ENCODE results near the gene CLDN15.
A peak's percentile ranks its signal among the peaks of the same experiment; 100 is the strongest.

DNA sequence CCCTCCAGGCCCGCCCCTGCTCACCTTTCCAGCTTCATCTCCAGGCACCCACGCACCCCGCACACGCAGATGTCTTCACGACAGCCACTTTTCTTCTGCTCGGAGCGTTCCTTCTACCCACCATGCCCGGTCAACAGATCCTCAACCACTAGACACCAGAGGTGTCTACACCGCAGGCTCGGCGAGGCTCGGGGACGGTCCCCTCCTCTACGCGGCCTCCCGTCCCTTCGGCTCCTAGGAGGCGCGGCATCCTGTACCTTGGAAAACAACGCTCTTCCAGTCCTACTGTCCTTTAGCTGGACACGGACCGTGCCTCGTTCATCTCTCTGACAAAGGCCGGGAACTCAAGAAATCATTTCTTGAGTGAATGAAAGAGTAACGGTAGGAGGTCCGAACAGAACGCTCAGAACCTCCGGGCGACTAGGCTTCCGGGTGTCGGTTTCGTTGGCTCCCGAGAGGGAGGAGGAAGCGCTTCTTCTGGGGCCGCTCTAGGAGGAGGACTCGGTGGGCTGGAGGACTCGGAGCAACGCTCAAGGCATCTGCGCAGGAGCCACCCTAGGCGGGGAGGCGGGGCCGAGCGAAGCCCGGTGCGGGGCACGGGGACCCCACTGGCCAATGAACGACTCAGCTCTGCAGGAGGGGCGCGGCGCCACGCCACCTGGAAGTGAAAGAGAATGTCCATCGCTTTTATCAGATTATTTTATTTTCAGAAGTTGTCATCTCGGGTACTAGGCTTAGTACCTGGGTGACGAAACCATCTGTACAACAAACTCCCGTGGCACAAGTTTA is 14.5 kb upstream of the CLDN15 start:
- TF ChIP-seq, protein P1, sequence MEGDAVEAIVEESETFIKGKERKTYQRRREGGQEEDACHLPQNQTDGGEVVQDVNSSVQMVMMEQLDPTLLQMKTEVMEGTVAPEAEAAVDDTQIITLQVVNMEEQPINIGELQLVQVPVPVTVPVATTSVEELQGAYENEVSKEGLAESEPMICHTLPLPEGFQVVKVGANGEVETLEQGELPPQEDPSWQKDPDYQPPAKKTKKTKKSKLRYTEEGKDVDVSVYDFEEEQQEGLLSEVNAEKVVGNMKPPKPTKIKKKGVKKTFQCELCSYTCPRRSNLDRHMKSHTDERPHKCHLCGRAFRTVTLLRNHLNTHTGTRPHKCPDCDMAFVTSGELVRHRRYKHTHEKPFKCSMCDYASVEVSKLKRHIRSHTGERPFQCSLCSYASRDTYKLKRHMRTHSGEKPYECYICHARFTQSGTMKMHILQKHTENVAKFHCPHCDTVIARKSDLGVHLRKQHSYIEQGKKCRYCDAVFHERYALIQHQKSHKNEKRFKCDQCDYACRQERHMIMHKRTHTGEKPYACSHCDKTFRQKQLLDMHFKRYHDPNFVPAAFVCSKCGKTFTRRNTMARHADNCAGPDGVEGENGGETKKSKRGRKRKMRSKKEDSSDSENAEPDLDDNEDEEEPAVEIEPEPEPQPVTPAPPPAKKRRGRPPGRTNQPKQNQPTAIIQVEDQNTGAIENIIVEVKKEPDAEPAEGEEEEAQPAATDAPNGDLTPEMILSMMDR (IDR thresholded peaks at IDR 0.05), result no peak
- TF ChIP-seq POLR2A (IDR thresholded peaks at IDR 0.05), result peak; percentile 48 to 66

Measured in Peyer's patch (tissue), 4 donors.